Hepatocyte (in vitro differentiated cells): ENCODE measurements around the gene SALL1. TPM values are rescaled to one million over a fixed set of nuclear protein-coding genes. Genes with fewer than 3 reads are reported as not detected.

Source experiments
- DNase-seq: peaks from one replicate; pipeline ENCODE4 v3.0.0-alpha.2; 2016; ENCODE audit warnings: low spot score
- H2AFZ ChIP-seq: fragments of 200-600 bp; sonication (generic); 2 replicates; pipeline ENCODE4 v1.6.0; 2016; ENCODE audit warnings: antibody characterized with exemption, mild to moderate bottlenecking
- H3K27ac ChIP-seq: fragments of 200-600 bp; sonication (generic); 2 replicates; pipeline ENCODE4 v1.5.1; 2016; ENCODE audit warnings: mild to moderate bottlenecking
- H3K27me3 ChIP-seq: fragments of 200-600 bp; sonication (generic); 2 replicates; pipeline ENCODE4 v1.6.1; 2016
- H3K36me3 ChIP-seq: fragments of 200-600 bp; sonication (generic); replicated peaks from 2 replicates; pipeline ENCODE4 v1.5.1; 2016; ENCODE audit warnings: low read depth; ENCODE audit not compliant: insufficient read depth
- H3K4me1 ChIP-seq: fragments of 200-600 bp; sonication (generic); 2 replicates; pipeline ENCODE4 v1.5.1; 2016; ENCODE audit warnings: mild to moderate bottlenecking, moderate library complexity; ENCODE audit not compliant: insufficient read depth
- H3K4me2 ChIP-seq: fragments of 200-600 bp; sonication (generic); 2 replicates; pipeline ENCODE4 v1.6.0; 2016
- H3K4me3 ChIP-seq: fragments of 200-600 bp; sonication (generic); 2 replicates; pipeline ENCODE4 v1.5.1; 2016; ENCODE audit warnings: mild to moderate bottlenecking
- H3K79me2 ChIP-seq: fragments of 200-600 bp; sonication (generic); 2 replicates; pipeline ENCODE4 v1.6.0; 2017; ENCODE audit warnings: mild to moderate bottlenecking
- H3K9me2 ChIP-seq: fragments of 200-600 bp; sonication (generic); replicated peaks from 2 replicates; pipeline ENCODE4 v1.6.0; 2017; ENCODE audit warnings: mild to moderate bottlenecking; ENCODE audit not compliant: insufficient read depth
- H3K9me3 ChIP-seq: fragments of 200-600 bp; sonication (generic); 2 replicates; pipeline ENCODE4 v1.5.1; 2016; ENCODE audit warnings: low read depth, mild to moderate bottlenecking
- H4K20me1 ChIP-seq: fragments of 200-600 bp; sonication (generic); 2 replicates; pipeline ENCODE4 v1.6.0; 2016; ENCODE audit warnings: mild to moderate bottlenecking; ENCODE audit not compliant: insufficient read depth, poor library complexity, severe bottlenecking
- EZH2 ChIP-seq: fragments of 200-600 bp; sonication (generic); IDR thresholded peaks from 2 replicates; pipeline ENCODE4 v1.6.1; 2016; ENCODE audit warnings: antibody characterized with exemption, mild to moderate bottlenecking, borderline replicate concordance
- EZH2phosphoT487 ChIP-seq: fragments of 200-600 bp; sonication (generic); IDR thresholded peaks from one replicate; pipeline ENCODE4 v1.6.1; 2018; ENCODE audit warnings: antibody characterized with exemption, mild to moderate bottlenecking, low read depth, moderate library complexity; ENCODE audit not compliant: unreplicated experiment, severe bottlenecking
- WGBS: methylation state at CpG from one replicate; pipeline ENCODE4 v1.1.6; 2016; ENCODE audit warnings: low lambda C conversion rate; ENCODE audit errors: missing lambda C conversion rate; 5-methylcytosine and 5-hydroxymethylcytosine counted together
- polyA plus RNA-seq: library from polyadenylated mRNA; unstranded; fragments of >200 nt; fragmentation: Nextera tagmentation; extraction: Ambion mirVana; gene quantifications from 2 replicates; pipeline ENCODE4 v1.2.1, GENCODE V29; 2016
- total RNA-seq: library from RNA; depleted of rRNA; stranded (reverse); fragments of >200 nt; gene quantifications from 2 replicates; pipeline ENCODE4 v1.2.3, GENCODE V29; 2014
- TF ChIP-seq, protein P1 (sequence below): fragments of 200-600 bp; sonication (generic); IDR thresholded peaks from 2 replicates; pipeline ENCODE4 v1.5.1; 2016; ENCODE audit warnings: antibody characterized with exemption, mild to moderate bottlenecking; ENCODE audit not compliant: poor library complexity

Gene SALL1
- total and polyA plus RNA-seq, 2 experiments from 2014 or later: 2.4 to 5.4 TPM

DNA sequence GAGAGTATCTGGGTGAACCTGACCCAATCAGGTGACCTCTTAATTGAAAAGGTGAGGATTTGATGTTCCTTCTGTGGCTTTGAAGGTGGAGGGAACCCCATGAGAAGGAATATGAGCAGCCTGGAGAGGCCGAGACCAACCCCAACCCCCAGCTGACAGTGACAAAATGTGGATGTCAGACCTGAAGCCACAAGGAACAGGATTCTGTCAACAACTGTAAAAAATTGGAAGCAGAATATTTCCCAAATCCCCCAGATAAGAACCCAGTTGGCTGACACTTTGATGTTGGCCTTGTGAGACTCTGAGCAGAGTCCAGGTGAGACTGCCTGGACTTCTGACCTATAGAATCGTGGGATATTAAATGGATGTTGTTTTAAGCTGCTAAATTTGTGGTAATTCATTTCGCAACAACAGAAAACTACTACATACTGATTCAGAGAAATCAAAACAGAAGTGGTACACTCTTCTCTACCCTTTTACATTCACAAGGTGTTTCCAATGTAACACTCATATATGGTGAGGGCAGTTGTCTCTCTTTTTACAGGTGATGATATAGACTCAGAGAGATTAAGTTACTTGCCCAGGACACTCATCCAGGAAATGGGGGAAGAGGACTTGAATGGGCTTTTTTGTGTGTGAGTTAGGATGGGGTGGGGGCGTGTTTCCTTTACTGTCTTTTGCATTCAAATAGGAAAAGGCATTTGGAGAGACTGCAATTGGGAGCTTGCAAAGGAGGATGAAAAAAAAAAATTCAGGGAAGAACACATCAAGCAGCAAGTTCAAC lies 29.8 kb upstream of the SALL1 start:
- no peaks in the 10 kb centered on the region for H4K20me1 ChIP-seq
- H3K9me2 ChIP-seq: no peaks in the 10 kb centered on the region
- no peaks in the 10 kb centered on the region for H3K36me3 ChIP-seq
- 77% methylated on average over 4 of the region's 4 CpGs for WGBS
- no peak for DNase-seq
- H3K4me3 ChIP-seq: no peak overlapping the region
- H2AFZ ChIP-seq: no peak overlapping the region
- no peak overlapping the region for H3K27ac ChIP-seq
- H3K9me3 ChIP-seq: no peaks in the 10 kb centered on the region
- no peaks in the 10 kb centered on the region for H3K79me2 ChIP-seq
- peaks cover 13% of the 10 kb centered on the region for H3K4me1 ChIP-seq
- TF ChIP-seq EZH2phosphoT487 (no peak), EZH2 (no peak)
- TF ChIP-seq, protein P1, sequence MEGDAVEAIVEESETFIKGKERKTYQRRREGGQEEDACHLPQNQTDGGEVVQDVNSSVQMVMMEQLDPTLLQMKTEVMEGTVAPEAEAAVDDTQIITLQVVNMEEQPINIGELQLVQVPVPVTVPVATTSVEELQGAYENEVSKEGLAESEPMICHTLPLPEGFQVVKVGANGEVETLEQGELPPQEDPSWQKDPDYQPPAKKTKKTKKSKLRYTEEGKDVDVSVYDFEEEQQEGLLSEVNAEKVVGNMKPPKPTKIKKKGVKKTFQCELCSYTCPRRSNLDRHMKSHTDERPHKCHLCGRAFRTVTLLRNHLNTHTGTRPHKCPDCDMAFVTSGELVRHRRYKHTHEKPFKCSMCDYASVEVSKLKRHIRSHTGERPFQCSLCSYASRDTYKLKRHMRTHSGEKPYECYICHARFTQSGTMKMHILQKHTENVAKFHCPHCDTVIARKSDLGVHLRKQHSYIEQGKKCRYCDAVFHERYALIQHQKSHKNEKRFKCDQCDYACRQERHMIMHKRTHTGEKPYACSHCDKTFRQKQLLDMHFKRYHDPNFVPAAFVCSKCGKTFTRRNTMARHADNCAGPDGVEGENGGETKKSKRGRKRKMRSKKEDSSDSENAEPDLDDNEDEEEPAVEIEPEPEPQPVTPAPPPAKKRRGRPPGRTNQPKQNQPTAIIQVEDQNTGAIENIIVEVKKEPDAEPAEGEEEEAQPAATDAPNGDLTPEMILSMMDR: no peak
- peaks cover 7% of the 10 kb centered on the region for H3K27me3 ChIP-seq
- no peak overlapping the region for H3K4me2 ChIP-seq

DNA sequence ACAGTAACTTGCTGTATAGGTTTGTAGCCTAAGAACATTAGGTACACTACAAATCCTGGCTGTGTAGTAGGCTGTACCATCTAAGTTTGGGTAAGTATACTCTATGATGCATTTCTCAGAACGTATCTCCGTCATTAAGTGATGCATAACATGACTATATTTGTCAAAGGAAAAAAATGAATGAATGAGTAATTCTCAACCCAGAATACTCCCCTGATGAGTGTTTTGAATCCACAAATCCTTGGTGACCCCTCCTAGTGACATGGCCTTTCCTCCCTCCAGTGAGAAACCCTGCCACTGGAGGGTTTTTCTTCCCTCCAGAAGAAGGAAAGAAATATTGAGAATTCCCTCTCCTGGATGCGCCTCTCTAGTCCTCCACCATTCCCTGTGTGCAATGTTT lies 24.0 kb upstream of the SALL1 start:
- Histone ChIP-seq H3K79me2 (no peaks in the 10 kb centered on the region), H2AFZ (no peak overlapping the region), H3K4me3 (no peak overlapping the region)

DNA sequence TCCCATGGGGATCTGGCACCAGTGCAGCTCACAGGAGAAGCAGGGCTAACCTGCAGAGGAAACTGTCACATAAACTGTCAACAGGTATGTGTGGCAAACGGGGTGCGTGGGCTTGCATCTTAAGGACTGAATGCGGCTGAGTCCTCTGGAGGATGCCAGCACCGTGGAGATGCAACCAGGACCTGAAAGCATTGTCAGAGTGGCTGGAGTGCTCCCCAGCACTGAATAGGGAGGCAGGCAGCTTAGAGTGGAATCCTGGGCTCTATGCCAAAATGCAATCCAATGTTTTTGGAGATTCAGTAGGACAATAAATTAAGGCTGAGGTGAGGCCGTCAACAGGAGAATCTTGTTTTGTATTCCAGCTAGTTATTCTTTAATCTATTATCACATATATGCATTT lies 21.3 kb upstream of the SALL1 start:
- H3K4me1 ChIP-seq: no peaks in the 10 kb centered on the region
- no peaks in the 10 kb centered on the region for H3K9me3 ChIP-seq
- no peak for DNase-seq
- no peak overlapping the region for H3K4me3 ChIP-seq
- H3K27me3 ChIP-seq: peaks cover 9% of the 10 kb centered on the region
- H3K79me2 ChIP-seq: no peaks in the 10 kb centered on the region
- no peaks in the 10 kb centered on the region for H3K9me2 ChIP-seq
- TF ChIP-seq EZH2phosphoT487: no peak
- TF ChIP-seq, protein P1: no peak
- no peak for TF ChIP-seq EZH2
- no peak overlapping the region for H2AFZ ChIP-seq
- no peak overlapping the region for H3K27ac ChIP-seq
- H4K20me1 ChIP-seq: no peaks in the 10 kb centered on the region
- 89% methylated on average over 5 of the region's 5 CpGs for WGBS
- H3K36me3 ChIP-seq: no peaks in the 10 kb centered on the region
- H3K4me2 ChIP-seq: no peak overlapping the region

More for the DNA sequence above, 24.0 kb upstream of the SALL1 start:
- Histone ChIP-seq H3K27me3 (no peaks in the 10 kb centered on the region), H3K27ac (no peak overlapping the region), H3K9me2 (no peaks in the 10 kb centered on the region), H3K4me2 (no peak overlapping the region), H4K20me1 (no peaks in the 10 kb centered on the region), H3K4me1 (peaks cover 3% of the 10 kb centered on the region), H3K36me3 (no peaks in the 10 kb centered on the region), H3K9me3 (no peaks in the 10 kb centered on the region)
- WGBS: 94% methylated on average over 3 of the region's 3 CpGs
- DNase-seq: no peak
- no peak for TF ChIP-seq EZH2phosphoT487
- TF ChIP-seq, protein P1: no peak
- TF ChIP-seq EZH2: no peak
